ENCODE data around the gene CDK13. TPM values are rescaled to one million over a fixed set of nuclear protein-coding genes. Genes with fewer than 3 reads are reported as not detected.
A peak's percentile ranks its signal among the peaks of the same experiment; 100 is the strongest.

CDK13 gene
- 10 to 100 TPM; 50.9 to 73.5 (median 63.5) TPM for total RNA-seq

DNA sequence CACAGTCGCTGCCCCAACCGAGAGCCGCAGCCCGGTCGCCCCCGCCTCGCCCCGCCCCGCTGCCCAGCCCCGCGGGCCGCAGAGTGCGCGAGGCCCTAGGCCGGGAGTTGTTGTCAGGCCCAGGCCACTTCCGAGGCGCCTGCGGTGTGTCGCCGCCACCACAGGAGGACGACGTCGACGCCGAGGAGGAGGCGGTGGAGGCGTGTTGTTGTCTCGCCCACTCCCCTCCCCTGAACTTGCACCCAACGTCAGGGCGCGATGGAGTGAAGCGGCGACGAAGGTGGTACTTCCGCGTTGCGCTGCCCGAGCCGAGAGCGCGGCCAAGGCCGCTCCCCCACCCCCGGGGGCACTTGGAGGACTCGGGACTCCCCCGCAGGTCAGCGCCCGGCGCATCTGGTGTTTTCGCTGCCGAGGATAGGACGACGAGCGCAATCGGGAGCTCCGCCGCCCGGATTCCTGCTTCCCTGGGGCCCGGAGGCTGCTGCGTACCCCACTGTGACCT, at the start of gene CDK13:
CDK13 (plus strand) TSS at position 286 of the 502 bp plus-strand sequence. CDS start 386 bp downstream, outside the sequence.
- TF ChIP-seq, protein P1, sequence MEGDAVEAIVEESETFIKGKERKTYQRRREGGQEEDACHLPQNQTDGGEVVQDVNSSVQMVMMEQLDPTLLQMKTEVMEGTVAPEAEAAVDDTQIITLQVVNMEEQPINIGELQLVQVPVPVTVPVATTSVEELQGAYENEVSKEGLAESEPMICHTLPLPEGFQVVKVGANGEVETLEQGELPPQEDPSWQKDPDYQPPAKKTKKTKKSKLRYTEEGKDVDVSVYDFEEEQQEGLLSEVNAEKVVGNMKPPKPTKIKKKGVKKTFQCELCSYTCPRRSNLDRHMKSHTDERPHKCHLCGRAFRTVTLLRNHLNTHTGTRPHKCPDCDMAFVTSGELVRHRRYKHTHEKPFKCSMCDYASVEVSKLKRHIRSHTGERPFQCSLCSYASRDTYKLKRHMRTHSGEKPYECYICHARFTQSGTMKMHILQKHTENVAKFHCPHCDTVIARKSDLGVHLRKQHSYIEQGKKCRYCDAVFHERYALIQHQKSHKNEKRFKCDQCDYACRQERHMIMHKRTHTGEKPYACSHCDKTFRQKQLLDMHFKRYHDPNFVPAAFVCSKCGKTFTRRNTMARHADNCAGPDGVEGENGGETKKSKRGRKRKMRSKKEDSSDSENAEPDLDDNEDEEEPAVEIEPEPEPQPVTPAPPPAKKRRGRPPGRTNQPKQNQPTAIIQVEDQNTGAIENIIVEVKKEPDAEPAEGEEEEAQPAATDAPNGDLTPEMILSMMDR (IDR thresholded peaks at IDR 0.05), result peak in 1 of 3 experiments; percentile 11
- TF ChIP-seq POLR2A (IDR thresholded peaks at IDR 0.05; ENCODE audit: low read depth) (no peak), EP300 (IDR thresholded peaks at IDR 0.05) (no peak), POLR2AphosphoS5 (IDR thresholded peaks at IDR 0.05) (peak in 1 of 2 donors; percentile 32)
- Histone ChIP-seq H3K36me3 (no peaks in the 10 kb centered on the region), H3K4me1 (peaks cover 21 to 40% (median 32%) of the 10 kb centered on the region in 4 donors), H3K27ac (replicated peaks in 1 of 4) (peak within 1 kb of the TSS; percentile 97 to 99 (median 98)), H3K9me3 (no peaks in the 10 kb centered on the region), H3K27me3 (no peaks in the 10 kb centered on the region), H3K4me3 (peak within 1 kb of the TSS; percentile 74 to 96 (median 92))
- intact Hi-C loops (cut with DNase I), result loop anchor here (2.0 to 5.0 kb wide), 4 partner anchors 53 to 328 kb away; partner anchors contain the start of genes MPLKIP, RALA and SUGCT
- DNase-seq (ENCODE audit: extremely low spot score), result peak; percentile 94
- no CpG with 5 or more reads among the region's 59 CpGs for WGBS

DNA sequence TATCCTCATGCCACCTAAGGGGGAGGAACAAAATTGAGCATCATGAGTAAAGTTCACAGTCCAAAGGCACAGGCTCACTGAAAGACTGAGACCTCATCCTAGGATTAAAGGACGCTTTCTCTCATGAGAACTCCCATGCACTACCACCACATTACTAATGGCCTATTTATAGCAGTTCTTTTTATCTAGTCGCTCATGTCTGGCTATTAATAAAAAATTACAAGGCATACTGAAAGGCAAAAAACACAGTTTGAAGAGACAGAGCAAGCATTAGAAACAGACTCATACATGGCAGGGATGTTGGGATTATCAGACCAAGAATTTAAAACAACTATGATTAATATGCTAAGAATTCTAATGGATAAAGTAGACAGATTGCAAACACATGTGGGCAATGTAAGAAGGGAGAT, 46.0 kb upstream of the CDK13 start:
- intact Hi-C loops (cut with DNase I), result no loop called here
- WGBS, result 68% methylated on average over 2 of the region's 2 CpGs
- H3K36me3 ChIP-seq, result no peaks in the 10 kb centered on the region
- H3K4me1 ChIP-seq, result no peaks in the 10 kb centered on the region
- no peaks in the 10 kb centered on the region for H3K27me3 ChIP-seq
- H3K9me3 ChIP-seq, result peaks cover 0 to 17% (median 9%) of the 10 kb centered on the region in 4 donors
- no peak overlapping the region for H3K4me3 ChIP-seq
- H3K27ac ChIP-seq (replicated peaks in 1 of 4), result no peak overlapping the region
- TF ChIP-seq, protein P1 (IDR thresholded peaks at IDR 0.05), result no peak
- TF ChIP-seq POLR2AphosphoS5 (IDR thresholded peaks at IDR 0.05), result no peak
- TF ChIP-seq EP300 (IDR thresholded peaks at IDR 0.05), result no peak
- TF ChIP-seq POLR2A (IDR thresholded peaks at IDR 0.05; ENCODE audit: low read depth), result no peak
- DNase-seq (ENCODE audit: extremely low spot score), result no peak

DNA sequence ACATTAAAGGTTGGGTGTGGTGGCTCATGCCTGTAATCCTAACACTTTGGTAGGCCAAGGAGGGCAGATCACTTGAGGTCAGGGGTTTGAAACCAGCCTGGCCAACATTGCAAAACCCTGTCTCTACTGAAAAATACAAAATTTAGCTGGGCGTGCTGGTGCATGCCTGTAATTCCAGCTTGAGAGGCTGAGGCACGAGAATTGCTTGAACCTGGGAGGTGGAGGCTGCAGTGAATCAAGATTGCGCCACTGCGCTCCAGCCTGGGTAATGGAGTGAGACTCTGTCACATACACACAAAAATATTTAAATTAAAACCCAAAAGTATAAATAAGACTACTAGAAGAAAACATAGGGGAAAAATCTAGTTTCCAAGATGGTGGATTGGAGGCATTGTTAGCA, 41.9 kb upstream of the CDK13 start:
- TF ChIP-seq, protein P1 (IDR thresholded peaks at IDR 0.05), result no peak
- no peak for TF ChIP-seq POLR2AphosphoS5 (IDR thresholded peaks at IDR 0.05)
- no peak for TF ChIP-seq POLR2A (IDR thresholded peaks at IDR 0.05; ENCODE audit: low read depth)
- TF ChIP-seq EP300 (IDR thresholded peaks at IDR 0.05), result no peak
- intact Hi-C loops (cut with DNase I), result no loop called here
- 96% methylated on average over 4 of the region's 4 CpGs for WGBS

DNA sequence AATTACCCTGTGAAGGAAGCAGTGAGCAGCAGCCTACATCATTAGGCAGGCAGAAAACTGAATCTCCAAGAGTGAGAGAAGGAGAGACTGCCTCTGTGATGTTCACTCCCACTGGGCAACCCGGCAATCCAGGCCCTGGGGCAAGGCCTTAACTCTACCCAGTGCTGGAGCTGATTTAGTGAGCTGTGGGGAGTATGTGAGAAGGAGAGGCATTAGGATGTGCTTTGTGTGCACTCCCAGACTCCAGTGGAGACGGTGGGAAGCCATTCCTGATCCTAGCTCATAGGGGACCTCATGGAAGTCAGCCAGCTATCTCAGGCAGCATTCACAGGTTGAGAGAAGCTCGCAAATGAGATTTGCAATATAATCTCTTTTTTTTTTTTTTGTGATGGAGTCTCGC, 41.1 kb upstream of the CDK13 start:
- H3K4me1 ChIP-seq, result no peaks in the 10 kb centered on the region
- H3K27ac ChIP-seq (replicated peaks in 1 of 4), result no peak overlapping the region
- intact Hi-C loops (cut with DNase I), result no loop called here
- H3K9me3 ChIP-seq, result peaks cover 0 to 17% (median 9%) of the 10 kb centered on the region in 4 donors
- no peak overlapping the region for H3K4me3 ChIP-seq
- TF ChIP-seq EP300 (IDR thresholded peaks at IDR 0.05), result no peak
- no peak for TF ChIP-seq POLR2A (IDR thresholded peaks at IDR 0.05; ENCODE audit: low read depth)
- TF ChIP-seq POLR2AphosphoS5 (IDR thresholded peaks at IDR 0.05), result no peak
- TF ChIP-seq, protein P1 (IDR thresholded peaks at IDR 0.05), result no peak
- no peaks in the 10 kb centered on the region for H3K36me3 ChIP-seq
- WGBS, result 93% methylated on average over 4 of the region's 4 CpGs
- H3K27me3 ChIP-seq, result no peaks in the 10 kb centered on the region
- DNase-seq (ENCODE audit: extremely low spot score), result peak; percentile 68

More for the DNA sequence above, 41.9 kb upstream of the CDK13 start:
- H3K27ac ChIP-seq (replicated peaks in 1 of 4), result no peak overlapping the region
- no peak for DNase-seq (ENCODE audit: extremely low spot score)
- peaks cover 0 to 17% (median 9%) of the 10 kb centered on the region in 4 donors for H3K9me3 ChIP-seq
- no peaks in the 10 kb centered on the region for H3K36me3 ChIP-seq
- no peaks in the 10 kb centered on the region for H3K4me1 ChIP-seq
- no peak overlapping the region for H3K4me3 ChIP-seq
- no peaks in the 10 kb centered on the region for H3K27me3 ChIP-seq
